ENCODE data around the gene LTBP4. TPM values are rescaled to one million over a fixed set of nuclear protein-coding genes. Genes with fewer than 3 reads are reported as not detected.

Gene LTBP4
- total and polyA plus RNA-seq, 2 of the 13 experiments (the other 11 are each of a cell fraction or from before 2014, with no cell fraction given): 0.86 to 2.3 TPM

GRCh38 chr19:40589591-40590429 is 11.4 kb upstream of the LTBP4 start (continued):
- no peak for TF ChIP-seq GTF2F1 (IDR thresholded peaks at IDR 0.05; ENCODE audit: low read length)
- TF ChIP-seq SPEN (CRISPR knock-in tag; IDR thresholded peaks at IDR 0.05; ENCODE audit: low read depth): no peak
- no peak for TF ChIP-seq ZNF142 (CRISPR knock-in tag; IDR thresholded peaks at IDR 0.05)
- no peak for TF ChIP-seq TEAD2 (CRISPR knock-in tag; IDR thresholded peaks at IDR 0.05)
- TF ChIP-seq ZNF3 (CRISPR knock-in tag; IDR thresholded peaks at IDR 0.05): no peak
- no peak for TF ChIP-seq GABPB1 (CRISPR knock-in tag; IDR thresholded peaks at IDR 0.05)
- TF ChIP-seq TMF1 (CRISPR knock-in tag; IDR thresholded peaks at IDR 0.05; ENCODE audit: low read depth): no peak
- no peak for TF ChIP-seq ZNF749 (CRISPR knock-in tag; IDR thresholded peaks at IDR 0.05; ENCODE audit: borderline replicate concordance)
- TF ChIP-seq GMEB2 (CRISPR knock-in tag; IDR thresholded peaks at IDR 0.05; ENCODE audit: low read depth): no peak
- no peak for TF ChIP-seq MXI1 (IDR thresholded peaks at IDR 0.05; ENCODE audit: borderline replicate concordance, low read depth, low read length)

All from HepG2 (cell line).